NT2/D1 (cell line): Measurements from ENCODE around the gene ANTXR2.

ENCODE experiments used
- SUZ12 ChIP-seq: IDR thresholded peaks from 2 replicates; pipeline ENCODE4 v1.6.1; 2011; ENCODE audit not compliant: insufficient read length, insufficient read depth; ENCODE audit errors: extremely low read depth
- YY1 ChIP-seq: IDR thresholded peaks from 2 replicates; pipeline ENCODE4 v1.6.1; 2011; ENCODE audit not compliant: insufficient read length, insufficient read depth
- ZNF274 ChIP-seq: IDR thresholded peaks from 2 replicates; pipeline ENCODE4 v1.6.1; 2011; ENCODE audit warnings: mild to moderate bottlenecking, low read depth, low read length

GRCh38 chr4:79977131-79977840 is 95.7 kb downstream of the ANTXR2 start:
- TF ChIP-seq SUZ12 (no peak), ZNF274 (no peak), YY1 (no peak)
